ENCODE measurements around the gene TRIM65. TPM values are rescaled to one million over a fixed set of nuclear protein-coding genes. Genes with fewer than 3 reads are reported as not detected.

TRIM65 gene
- total and polyA plus RNA-seq, 2 experiments from 2014 or later, result 13.8 to 54.0 TPM

- peaks cover 3% of the 10 kb centered on the region; the same call in 2 of the 3 replicates for H3K36me3 Mint-ChIP-seq (ENCODE audit: low read depth)
- H3F3A ChIP-seq (replicated peaks; ENCODE audit: low read depth), result peaks cover 8% of the 10 kb centered on the region
- DNase-seq (ENCODE audit: low spot score) (no peak), ATAC-seq (no peak)
- H2AFZ ChIP-seq, result no peak overlapping the region
- H3K9me2 ChIP-seq (ENCODE audit: insufficient read depth), result no peaks in the 10 kb centered on the region
- H3K36me3 ChIP-seq (ENCODE audit: insufficient read depth), result no peaks in the 10 kb centered on the region
- H3K4me3 ChIP-seq, result no peak overlapping the region
- H3K4me2 ChIP-seq, result no peak overlapping the region
- H3K4me1 ChIP-seq (ENCODE audit: insufficient read depth), result peaks cover 8% of the 10 kb centered on the region; the same call in 1 of the 2 replicates
- no peak overlapping the region for H3K27ac Mint-ChIP-seq
- no peaks in the 10 kb centered on the region for H3K9me3 Mint-ChIP-seq
- peaks cover 8% of the 10 kb centered on the region for H3K27me3 Mint-ChIP-seq (ENCODE audit: insufficient read depth, low read depth, poor library complexity)
- H4K20me1 ChIP-seq (replicated peaks; ENCODE audit: insufficient read depth), result no peaks in the 10 kb centered on the region
- H3K79me2 ChIP-seq (replicated peaks; ENCODE audit: insufficient read depth), result no peaks in the 10 kb centered on the region
- peaks cover 6% of the 10 kb centered on the region for H3K4me1 Mint-ChIP-seq
- no peak overlapping the region for H3K27ac ChIP-seq (ENCODE audit: low read depth)
- H3K27me3 ChIP-seq (ENCODE audit: insufficient read depth), result no peaks in the 10 kb centered on the region
- H3K4me3 Mint-ChIP-seq, result no peak overlapping the region
- TF ChIP-seq JUNB (IDR thresholded peaks at IDR 0.05; ENCODE audit: unreplicated experiment) (no peak), POLR2AphosphoS5 (IDR thresholded peaks at IDR 0.05; ENCODE audit: low read depth) (no peak), ZNF331 (CRISPR knock-in tag; IDR thresholded peaks at IDR 0.05; ENCODE audit: low read depth) (no peak), REST (IDR thresholded peaks at IDR 0.05; ENCODE audit: unreplicated experiment) (no peak), CTCF (conservative IDR thresholded peaks at IDR 0.05; ENCODE audit: low read depth in 2 of 2) (no peak), ZNF462 (CRISPR knock-in tag; IDR thresholded peaks at IDR 0.05) (no peak), ETS1 (IDR thresholded peaks at IDR 0.05) (no peak), STAT1 (IDR thresholded peaks at IDR 0.05; ENCODE audit: unreplicated experiment) (no peak), CREB1 (CRISPR knock-in tag; IDR thresholded peaks at IDR 0.05; ENCODE audit: low read depth) (no peak), EZH2phosphoT487 (IDR thresholded peaks at IDR 0.05; ENCODE audit: unreplicated experiment) (no peak), ZNF114 (CRISPR knock-in tag; IDR thresholded peaks at IDR 0.05) (no peak), NANOG (IDR thresholded peaks at IDR 0.05; ENCODE audit: borderline replicate concordance) (no peak), EZH2 (IDR thresholded peaks at IDR 0.05; ENCODE audit: low read depth, unreplicated experiment) (no peak)
Measured at GRCh38 chr17:75937652-75938051, 40.9 kb upstream of the TRIM65 start.
